Stimulated activated CD8-positive, alpha-beta memory T cell treated with anti-CD3 and anti-CD28 coated beads, Interleukin-4, amount 100 ng/mL, for 1 hour (primary cell): ENCODE results near the gene LYRM9.
"Not testable (repeated sequence)": the region's sequence is repeated elsewhere in the genome, so short reads cannot be mapped to it uniquely, and the experiment has no call there.

ENCODE experiments used
- DNase-seq, 2 donors: peaks; one replicate each; pipeline ENCODE4 v3.0.0-alpha.2; 2020; ENCODE audit warnings: low read depth in 2 of 2, low spot score in 1 of 2

Gene LYRM9

DNA sequence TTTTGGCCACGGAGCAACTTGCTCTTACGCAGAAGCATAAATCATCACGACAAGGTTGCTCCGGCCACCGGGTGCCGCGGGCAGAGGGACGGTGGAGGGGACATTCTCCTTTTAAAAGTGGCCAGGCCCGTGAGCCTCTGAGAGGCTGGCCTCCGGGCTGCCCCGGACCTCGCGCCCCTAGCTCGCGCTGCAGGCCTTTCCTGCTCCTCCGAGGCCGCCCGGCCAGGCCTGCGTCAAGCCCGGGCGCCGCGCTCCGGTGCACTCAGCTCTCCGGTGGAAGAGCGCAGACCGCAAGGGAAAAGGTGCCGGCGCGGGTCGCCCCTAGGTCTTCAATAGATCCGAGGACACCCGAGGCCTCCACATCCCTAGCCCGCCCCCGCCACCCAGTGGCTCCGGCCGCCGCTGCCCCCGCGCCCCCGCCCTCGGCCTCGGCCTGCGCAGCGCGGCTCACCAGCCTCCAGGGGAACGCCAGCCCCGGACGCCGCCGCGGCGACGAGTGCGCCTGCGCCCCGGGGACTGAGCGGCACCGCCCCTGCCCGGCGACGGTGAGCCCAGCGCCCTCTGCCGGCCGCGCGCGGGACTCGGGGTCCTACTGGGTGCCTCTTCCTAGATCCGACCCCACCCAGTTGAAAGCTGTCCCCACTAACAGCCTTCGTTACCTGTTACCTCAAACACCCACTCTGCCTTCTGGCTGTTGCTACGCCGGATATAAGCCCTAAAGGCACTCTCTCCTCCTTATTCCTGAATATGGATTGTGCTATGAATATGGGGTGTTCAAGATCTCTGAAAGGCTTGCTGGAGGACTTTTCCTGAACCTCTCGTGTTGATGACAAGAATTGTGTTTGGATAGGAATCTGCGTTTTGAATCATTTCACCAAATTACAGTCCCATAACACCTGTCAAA lies at the start of gene LYRM9:
Gene LYRM9, minus strand, starts transcription at position 500 of the 904 bp plus-strand sequence. CDS start 10,671 bp downstream, outside the sequence.
- peak; percentile 86 to 91 for DNase-seq

DNA sequence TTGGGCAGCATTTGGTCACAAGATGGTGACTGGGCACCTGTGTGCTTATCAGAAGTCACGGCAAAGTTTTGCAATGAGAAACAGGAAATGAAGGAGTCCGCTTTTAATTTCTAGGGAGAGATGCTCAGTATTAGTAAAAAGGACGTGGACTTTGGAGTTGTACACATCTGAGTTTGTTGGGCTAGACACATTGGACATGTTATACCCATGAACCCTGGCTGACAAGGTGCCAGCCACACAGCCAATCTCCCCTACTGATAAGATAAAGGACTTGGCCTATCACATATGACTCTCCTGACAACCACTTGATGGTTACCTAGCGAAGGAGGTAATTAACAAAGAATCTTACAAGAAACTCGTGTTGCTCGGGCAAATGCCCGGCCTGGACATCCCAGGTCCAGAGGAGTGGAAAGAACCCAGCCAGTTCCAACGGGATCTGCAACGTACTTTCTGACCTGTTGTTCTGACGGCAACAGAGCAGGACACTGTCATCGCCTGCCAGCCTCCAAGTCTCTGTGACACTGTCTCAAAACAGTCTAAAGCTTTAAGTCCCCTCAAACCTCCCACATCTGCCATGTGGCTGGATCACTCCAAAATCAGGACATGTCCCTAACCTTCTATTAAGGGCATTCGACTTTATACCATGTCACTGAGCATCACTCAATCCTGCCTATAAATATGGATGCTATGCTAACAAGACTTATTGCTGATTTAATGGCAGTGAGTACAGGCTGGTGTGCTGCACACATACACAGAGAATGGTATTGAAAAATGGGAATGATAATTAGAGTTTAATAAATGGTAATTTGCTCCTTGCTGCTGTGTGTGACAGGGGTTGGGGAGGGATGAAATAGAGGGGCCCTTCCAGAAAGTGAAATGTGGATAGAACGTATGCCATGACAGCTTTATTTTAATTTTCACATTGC lies 47.6 kb upstream of the LYRM9 start:
- no peak for DNase-seq

DNA sequence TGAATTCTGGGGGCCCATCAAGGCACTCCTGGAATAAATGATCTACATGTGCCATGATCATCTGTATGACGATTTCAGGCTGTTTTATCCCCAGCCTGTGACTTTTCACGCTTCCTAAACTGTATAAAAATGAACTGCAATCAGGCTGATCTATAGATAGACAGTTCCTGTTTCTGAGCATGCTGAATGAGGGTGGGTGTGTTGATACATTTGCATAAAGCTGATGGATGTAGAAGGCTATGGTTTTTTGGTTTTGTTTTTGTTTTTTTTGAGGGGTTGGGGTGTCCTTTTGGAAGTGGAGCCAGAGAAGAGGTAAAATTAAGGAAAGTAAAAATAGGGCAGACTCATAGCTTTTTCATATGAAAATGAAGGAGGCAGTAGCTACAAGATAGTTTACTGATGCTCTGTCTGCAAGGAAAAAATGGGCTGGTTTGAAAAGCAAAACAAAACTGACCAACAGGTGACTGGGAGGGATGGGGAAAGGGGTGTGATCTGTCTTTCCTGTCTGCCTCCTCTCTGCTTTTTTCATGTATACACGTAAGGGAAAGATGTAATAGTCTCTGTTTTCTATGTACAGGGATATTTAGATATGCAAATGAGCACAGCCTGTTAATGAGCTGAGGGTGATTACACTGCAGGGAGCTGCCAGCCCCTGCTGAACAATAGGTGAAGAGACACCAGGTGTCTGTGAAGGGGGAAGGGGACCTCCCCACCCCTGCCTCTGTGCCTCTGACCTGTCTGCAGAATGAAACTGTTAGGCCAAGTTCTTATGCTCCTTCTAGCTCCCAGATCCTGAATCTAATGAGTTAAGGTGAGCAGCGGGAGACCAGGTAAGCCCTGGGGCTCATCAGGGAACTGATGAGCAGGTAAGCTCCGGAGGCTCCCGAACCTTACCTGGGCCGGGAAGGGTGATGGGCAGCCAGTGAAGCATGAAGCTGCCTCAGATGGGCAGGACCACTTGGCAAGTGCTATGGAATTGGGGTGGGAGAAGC lies 46.6 kb upstream of the LYRM9 start:
- no peak for DNase-seq

DNA sequence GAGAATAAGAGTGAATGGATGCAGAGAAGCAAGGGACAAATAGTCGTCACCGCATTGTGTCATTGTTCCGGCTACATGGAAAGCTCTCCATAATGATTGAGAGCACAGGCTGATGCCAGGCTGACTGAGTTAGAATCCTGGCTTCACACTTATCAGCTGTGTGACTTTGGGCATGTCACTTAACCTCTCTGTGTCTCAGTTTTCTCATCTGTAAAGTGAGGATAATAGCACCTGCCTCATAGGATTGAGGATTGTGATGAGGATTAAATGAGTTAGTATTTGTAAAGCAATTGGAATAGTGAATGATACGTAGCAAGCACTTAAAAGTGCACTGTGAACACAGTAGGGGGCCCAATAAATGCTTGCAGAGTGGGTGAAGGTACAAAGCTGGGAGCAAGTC lies 45.7 kb upstream of the LYRM9 start:
- DNase-seq: no peak

DNA sequence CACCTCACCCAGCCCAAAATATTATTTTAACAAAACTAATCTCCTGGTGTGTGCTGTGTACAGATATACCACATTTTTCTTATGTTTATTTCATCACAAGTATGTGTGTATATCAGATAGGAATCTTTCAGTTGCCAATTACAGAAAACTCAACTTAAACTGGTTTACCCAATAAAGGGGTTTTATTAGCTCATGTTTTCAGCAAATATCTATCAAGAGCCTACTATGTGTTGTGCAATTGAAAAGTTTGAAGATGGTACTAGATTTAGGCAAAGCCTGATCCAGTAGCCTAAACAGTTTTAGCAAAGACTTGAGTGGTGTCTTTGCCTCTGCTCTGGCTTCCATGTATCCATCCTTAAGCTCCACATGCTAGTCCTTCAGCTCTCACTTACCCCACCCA lies 45.1 kb upstream of the LYRM9 start:
- DNase-seq: no peak

DNA sequence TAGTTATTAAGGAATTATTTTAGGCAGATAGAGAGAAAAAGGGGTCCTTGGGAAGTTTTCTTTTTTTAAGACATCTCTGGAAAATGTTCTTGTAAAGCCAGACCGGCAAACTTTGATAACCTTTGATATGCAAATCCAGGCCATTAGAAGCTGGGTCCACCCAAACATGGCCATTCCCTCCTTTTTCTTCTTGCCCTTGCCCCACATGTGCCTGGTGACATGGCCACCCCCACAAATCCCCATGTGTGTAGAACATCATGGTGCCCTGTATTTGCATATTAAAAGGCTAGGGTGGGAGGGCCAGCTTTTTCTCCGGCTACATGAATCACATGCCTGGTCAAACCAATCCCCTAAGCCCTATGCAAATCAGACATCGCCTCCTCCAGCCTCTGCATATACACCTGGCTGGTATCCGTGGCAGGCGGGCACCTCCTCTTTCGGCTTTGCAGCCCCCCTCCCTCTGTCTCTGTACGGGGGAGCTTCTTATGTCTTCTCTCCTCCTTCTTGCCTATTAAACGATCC lies 43.9 kb upstream of the LYRM9 start:
- no peak for DNase-seq

DNA sequence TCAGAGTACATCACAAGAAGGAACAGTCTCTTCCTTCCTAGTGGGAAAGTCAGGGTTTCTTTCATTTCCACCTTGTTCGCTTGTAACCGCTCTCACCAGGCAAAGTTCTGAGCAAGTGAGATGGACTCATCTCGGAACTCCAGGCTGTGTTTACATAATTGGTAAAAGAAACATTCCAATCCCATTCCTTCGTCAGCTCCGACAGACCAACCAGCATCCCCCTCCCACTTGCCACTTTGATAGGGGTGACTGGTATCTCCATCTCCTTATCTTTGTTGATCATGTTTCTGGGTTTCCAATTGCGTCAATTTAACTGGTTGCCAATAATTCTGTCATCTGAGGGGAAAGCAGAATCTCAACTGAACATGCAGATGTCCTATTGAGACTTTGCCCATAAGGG lies 36.8 kb upstream of the LYRM9 start:
- no peak for DNase-seq

DNA sequence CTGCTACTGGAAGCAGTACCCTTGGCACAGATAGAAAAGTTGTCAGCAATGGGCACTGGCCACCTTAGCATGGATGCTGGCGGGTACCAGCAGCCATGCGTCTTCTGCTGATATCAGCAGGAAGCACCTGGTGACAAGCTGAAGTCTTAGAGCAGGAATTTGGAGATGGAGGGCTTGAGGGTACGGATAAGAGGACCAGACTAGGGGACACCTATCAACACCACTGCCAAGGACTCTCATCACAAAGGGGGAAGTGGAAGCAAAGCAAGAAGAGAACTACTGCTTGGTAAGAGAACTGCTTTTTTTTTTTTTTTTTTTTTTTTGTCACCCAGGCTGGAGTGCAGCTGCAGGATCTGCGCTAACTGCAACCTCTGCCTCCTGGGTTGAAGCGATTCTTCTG lies 35.4 kb upstream of the LYRM9 start:
- DNase-seq: no peak

DNA sequence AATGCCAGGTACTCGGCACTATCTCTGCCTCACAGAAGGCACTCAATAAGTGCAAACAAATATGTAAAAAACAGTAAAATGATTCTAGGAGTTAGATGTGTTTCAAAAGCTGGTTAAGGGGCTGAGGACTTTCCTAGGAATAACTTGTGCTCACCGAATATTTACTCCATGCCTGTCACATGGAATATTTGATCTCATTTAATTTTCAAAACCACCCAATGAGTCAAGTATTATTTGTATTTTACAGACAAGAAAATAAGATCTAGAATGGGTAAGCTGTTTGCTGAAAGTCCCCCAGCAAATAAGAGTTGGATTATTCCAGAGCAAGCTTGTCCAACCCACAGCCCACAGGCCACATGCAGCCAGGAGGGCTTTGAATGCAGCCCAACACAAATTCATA lies 34.6 kb upstream of the LYRM9 start:
- no peak for DNase-seq

DNA sequence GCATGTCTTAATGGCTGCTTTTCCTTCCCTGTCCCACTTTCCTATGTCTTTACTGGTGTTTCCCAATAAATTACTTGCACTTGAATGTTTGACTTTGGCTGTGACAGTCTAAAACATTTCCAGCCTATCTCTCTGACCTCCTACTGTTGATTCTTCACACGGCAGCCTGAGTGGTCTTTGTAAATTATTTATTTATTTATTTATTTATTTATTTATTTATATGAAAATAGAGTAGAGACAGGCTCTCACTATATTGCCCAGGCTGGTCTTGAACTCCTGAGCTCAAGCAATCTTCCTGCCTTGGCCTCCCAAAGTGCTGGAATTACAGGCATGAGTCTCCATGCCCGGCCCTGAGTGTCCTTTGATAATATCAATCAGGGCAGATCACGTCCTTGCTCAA lies 28.4 kb upstream of the LYRM9 start:
- DNase-seq: no peak

DNA sequence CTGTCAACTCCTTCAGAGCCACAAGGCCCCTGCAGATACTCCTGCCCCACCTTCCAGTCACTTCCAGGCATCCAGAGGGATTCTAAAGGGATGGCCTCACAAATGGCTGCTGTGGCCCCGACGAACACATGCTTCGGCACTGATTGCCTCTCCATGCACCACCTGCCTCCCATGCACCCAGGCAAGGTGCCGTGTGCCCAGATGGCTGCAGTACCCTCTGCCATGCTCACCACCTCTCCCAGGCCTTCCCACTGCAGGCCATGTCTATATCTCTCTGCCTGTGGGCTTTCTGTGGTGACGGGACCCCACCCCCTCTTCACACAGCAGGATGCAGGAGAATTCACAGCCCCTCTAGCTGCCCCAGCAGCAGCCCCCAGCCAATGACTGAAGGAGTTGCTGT lies 27.9 kb upstream of the LYRM9 start:
- DNase-seq: no peak

DNA sequence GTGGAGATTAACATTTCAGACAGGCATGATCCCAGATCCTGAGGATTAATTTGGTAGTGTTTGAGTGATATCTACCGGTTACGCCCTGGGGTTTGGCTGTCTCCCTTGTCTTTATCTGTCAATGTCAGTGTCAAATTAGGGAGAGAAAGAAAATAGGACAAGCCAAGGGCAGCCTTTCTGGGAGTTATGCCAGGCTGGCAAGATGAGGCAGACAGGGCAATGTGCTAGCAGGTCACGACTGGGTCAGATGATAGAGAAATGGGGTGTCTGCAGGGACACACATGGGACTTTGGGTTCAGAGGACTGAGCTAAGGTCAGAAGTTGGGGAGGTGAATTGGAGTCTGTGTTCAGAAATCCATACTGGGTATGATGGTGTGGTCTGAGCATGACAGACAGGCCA lies 27.4 kb upstream of the LYRM9 start:
- no peak for DNase-seq

DNA sequence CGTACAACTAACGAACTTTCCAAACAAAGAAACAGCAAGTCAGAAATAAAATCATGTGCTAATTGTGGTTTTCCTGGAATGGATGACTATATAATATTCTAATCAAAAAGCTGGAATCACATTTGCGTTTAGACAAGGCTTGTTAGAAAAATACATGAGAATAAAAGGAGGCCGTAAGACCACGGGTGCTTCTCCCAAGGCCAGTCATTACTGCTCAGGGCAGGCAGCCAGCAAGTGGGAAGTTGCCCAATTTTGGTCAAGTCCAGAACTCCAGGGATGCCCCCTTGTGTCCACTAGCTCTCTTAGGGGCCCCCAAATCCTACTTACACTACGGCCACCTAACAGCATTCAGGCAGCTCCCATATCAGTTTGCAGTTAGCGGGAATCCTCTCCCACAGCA lies 25.9 kb upstream of the LYRM9 start:
- DNase-seq: no peak

DNA sequence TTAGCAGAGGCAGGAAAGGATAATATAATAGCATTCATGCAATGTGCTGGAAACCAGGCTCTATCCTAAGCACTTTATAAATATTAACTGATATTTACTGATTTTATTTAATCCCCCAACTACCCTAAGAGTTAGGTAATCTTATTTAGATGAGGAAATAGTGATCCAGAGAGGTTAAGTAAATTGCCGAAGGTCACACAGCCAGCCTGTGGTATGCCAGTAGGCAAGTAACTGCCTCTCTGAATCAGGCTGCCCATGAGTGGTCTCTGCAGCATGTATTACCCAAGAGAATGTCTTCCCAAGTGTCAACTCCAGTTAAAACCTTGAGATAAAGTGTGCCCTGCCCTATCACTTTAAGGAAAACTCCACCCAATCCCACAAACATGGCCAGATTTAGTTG lies 25.3 kb upstream of the LYRM9 start:
- no peak for DNase-seq

DNA sequence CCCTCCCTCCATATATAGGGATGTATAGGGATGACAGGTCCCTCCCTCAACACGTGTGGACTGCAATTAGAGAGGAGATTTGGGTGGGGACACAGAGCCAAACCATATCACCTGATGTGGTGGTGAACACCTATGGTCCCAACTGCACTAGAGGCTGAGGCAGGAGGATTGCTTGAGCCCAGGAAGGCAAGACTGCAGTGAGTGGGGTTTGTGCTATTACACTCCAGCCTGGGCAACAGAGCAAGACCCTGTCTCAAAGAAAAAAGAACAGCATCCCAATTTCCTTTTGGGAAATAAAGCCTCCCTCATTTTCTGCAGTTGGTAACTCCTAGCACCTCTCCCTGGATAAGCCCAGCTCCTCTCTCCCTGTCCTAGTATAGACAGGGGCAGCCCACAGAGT lies 23.8 kb upstream of the LYRM9 start:
- no peak for DNase-seq

DNA sequence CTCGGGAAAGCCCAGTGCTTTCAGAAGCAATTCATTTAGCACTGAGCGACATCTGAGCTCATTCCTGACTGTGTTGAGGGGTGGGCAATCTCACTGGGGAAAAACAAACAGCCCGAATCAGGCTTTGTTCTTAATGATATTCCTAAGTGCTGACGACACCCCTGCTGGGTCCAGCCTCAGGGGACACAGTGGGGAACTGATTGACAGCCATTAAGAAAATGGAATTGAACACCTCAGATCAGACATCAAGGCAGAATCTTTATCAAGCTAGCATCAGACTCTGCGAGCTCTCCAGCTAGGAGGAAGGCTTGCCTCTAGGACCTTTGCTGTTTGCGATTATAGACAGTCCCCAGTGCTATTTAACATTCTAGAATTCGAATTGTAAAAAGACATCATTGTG lies 22.5 kb upstream of the LYRM9 start:
- no peak for DNase-seq

DNA sequence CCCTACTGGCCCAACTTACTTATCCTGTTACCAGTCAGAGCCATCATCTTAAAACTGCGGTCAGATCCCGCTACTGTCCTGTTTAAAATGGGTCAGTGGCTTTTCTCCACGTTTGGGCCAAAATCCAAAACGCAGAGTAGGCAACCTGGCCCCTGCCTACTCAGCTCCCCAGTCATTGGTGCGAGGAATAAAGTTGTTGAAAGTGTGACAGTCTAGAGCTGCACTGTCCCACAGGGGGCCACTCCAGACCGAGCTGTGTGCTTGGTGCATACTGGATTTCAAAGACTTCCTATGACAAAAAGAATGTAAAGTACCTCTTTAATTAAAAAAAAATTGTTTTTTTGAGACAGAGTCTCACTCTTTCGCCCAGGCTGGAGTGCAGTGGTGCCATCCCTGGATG lies 21.2 kb upstream of the LYRM9 start:
- no peak for DNase-seq

DNA sequence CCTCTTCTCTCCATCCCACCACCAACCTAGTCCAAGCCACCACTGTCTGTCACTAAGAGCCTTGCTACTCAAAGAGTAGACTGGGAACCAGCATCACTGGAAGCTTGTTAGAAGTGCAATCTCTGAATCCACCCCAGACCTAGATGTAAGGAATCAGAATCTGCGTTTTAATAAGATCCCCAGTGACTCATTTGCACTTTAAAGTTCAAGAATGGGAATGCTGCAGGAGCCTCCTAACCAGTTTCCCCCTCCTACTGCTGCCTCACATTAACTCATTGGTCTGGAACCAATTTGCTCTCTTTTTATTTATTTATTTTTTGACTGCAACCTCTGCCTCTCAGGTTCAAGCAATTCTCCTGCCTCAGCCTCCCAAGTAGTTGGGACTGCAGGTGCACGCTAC lies 19.8 kb upstream of the LYRM9 start:
- no peak for DNase-seq

DNA sequence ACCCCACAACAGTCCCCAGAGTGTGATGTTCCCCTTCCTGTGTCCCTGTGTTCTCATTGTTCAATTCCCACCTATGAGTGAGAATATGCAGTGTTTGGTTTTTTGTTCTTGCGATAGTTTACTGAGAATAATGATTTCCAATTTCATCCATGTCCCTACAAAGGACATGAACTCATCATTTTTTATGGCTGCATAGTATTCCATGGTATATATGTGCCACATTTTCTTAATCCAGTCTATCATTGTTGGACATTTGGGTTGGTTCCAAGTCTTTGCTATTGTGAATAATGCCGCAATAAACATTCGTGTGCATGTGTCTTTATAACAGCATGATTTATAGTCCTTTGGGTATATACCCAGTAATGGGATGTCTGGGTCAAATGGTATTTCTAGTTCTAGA lies 19.1 kb upstream of the LYRM9 start:
- DNase-seq: not testable (repeated sequence)

DNA sequence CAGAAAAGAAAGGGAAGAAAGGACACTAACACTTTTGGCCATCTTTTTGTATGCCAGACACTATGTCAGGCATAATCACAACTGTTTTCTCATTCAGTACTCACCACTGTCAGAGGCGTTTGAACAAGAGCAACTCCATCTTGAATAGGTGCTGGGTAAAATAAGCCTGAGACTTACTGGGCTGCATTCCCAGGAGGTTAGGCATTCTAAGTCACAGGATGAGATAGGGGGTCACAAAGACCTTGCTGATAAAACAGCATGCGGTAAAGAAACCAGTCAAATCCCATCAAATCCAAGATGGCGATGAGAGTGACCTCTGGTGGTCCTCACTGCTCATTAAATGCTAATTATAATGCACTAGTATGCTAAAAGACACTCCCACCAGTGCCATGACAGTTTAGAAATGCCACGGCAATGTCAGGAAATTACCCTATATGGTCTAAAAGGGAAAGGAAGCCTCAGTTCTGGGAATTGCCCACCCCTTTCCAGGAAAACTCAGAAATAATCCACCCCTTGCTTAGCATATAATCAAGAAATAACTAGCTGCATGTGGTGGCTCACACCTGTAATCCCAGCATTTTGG lies 14.9 kb upstream of the LYRM9 start:
- DNase-seq: no peak
